GM23248 (cell line): ENCODE measurements around the gene CXCL5. TPM values are rescaled to one million over a fixed set of nuclear protein-coding genes. Genes with fewer than 3 reads are reported as not detected.
A peak's percentile ranks its signal among the peaks of the same experiment; 100 is the strongest.

Source experiments
- DNase-seq: peaks from one replicate; pipeline ENCODE4 v3.0.0-alpha.2; 2015
- H2AFZ ChIP-seq: fragments of 200-600 bp; sonication (generic); 2 replicates; pipeline ENCODE4 v1.6.1; 2016; ENCODE audit warnings: antibody characterized with exemption
- H3F3A ChIP-seq: fragments of 200-600 bp; sonication (generic); 2 replicates; pipeline ENCODE4 v1.6.1; 2016; ENCODE audit warnings: mild to moderate bottlenecking, antibody characterized with exemption, mixed run types; ENCODE audit not compliant: insufficient read depth
- H3K27ac ChIP-seq: fragments of 200-600 bp; sonication (generic); 2 replicates; pipeline ENCODE4 v1.5.1; 2016; ENCODE audit warnings: mild to moderate bottlenecking
- H3K27me3 ChIP-seq: fragments of 200-600 bp; sonication (generic); replicated peaks from 2 replicates; pipeline ENCODE4 v1.6.1; 2016; ENCODE audit warnings: mild to moderate bottlenecking; ENCODE audit not compliant: insufficient read depth
- H3K36me3 ChIP-seq: fragments of 200-600 bp; sonication (generic); 2 replicates; pipeline ENCODE4 v1.6.1; 2016; ENCODE audit warnings: low read depth, mild to moderate bottlenecking
- H3K4me1 ChIP-seq: fragments of 200-600 bp; sonication (generic); 2 replicates; pipeline ENCODE4 v1.6.1; 2016; ENCODE audit warnings: mild to moderate bottlenecking; ENCODE audit not compliant: insufficient read depth
- H3K4me2 ChIP-seq: fragments of 200-600 bp; sonication (generic); one replicate; pipeline ENCODE4 v1.6.1; 2016; ENCODE audit warnings: mild to moderate bottlenecking; ENCODE audit not compliant: unreplicated experiment
- H3K4me3 ChIP-seq: fragments of 200-600 bp; sonication (generic); 2 replicates; pipeline ENCODE4 v1.5.1; 2016; ENCODE audit warnings: mild to moderate bottlenecking
- H3K79me2 ChIP-seq: fragments of 200-600 bp; sonication (generic); 2 replicates; pipeline ENCODE4 v1.6.1; 2016; ENCODE audit warnings: mild to moderate bottlenecking; ENCODE audit not compliant: insufficient read depth
- H3K9ac ChIP-seq: fragments of 200-600 bp; sonication (generic); 2 replicates; pipeline ENCODE4 v1.6.1; 2016; ENCODE audit warnings: mild to moderate bottlenecking
- H3K9me2 ChIP-seq: fragments of 200-600 bp; sonication (generic); 2 replicates; pipeline ENCODE4 v1.6.1; 2016; ENCODE audit warnings: mixed run types, mild to moderate bottlenecking, moderate library complexity; ENCODE audit not compliant: insufficient read depth
- H3K9me3 ChIP-seq: fragments of 200-600 bp; sonication (generic); one replicate; pipeline ENCODE4 v1.6.1; 2017; ENCODE audit warnings: low read depth
- H4K20me1 ChIP-seq: fragments of 200-600 bp; sonication (generic); 2 replicates; pipeline ENCODE4 v1.6.0; 2016; ENCODE audit not compliant: insufficient read depth
- EZH2 ChIP-seq: fragments of 200-600 bp; sonication (generic); IDR thresholded peaks from 2 replicates; pipeline ENCODE4 v1.6.1; 2018; ENCODE audit warnings: antibody characterized with exemption, mild to moderate bottlenecking; ENCODE audit not compliant: insufficient read depth, poor library complexity, severe bottlenecking
- EZH2phosphoT487 ChIP-seq: fragments of 200-600 bp; sonication (generic); IDR thresholded peaks from 2 replicates; pipeline ENCODE4 v1.6.1; 2018; ENCODE audit warnings: antibody characterized with exemption, moderate library complexity, mild to moderate bottlenecking, low read depth; ENCODE audit not compliant: insufficient read depth
- WGBS, 2 experiments: methylation state at CpG; one replicate each; pipeline ENCODE4 v1.1.6; 2015 to 2017; ENCODE audit warnings: low lambda C conversion rate in 2 of 2, low coverage in 1 of 2; ENCODE audit errors: missing lambda C conversion rate in 2 of 2; 5-methylcytosine and 5-hydroxymethylcytosine counted together
- in situ Hi-C: fragments of 300-500 bp; cut with MboI; formaldehyde crosslinking; loops from 2 replicates; pipeline ENCODE4 v1.15.0; 2020
- polyA plus RNA-seq: library from polyadenylated mRNA; unstranded; fragments of >200 nt; fragmentation: Nextera tagmentation; extraction: Ambion mirVana; gene quantifications from 2 replicates; pipeline ENCODE4 v1.2.1, GENCODE V29; 2016
- total RNA-seq: library from RNA; depleted of rRNA; stranded (reverse); fragments of >200 nt; shearing (Covaris generic); gene quantifications from 2 replicates; pipeline ENCODE4 v1.2.3, GENCODE V29; 2014

Gene CXCL5
- total and polyA plus RNA-seq, 2 experiments from 2014 or later = not detected

- Histone ChIP-seq H3K4me3 (no peak overlapping the region), H4K20me1 (no peaks in the 10 kb centered on the region), H3K4me2 (no peak overlapping the region), H3K36me3 (no peaks in the 10 kb centered on the region), H3K27me3 (no peaks in the 10 kb centered on the region), H3K9me3 (no peaks in the 10 kb centered on the region), H3K27ac (no peak overlapping the region), H3K79me2 (no peaks in the 10 kb centered on the region), H3K9me2 (no peaks in the 10 kb centered on the region), H3F3A (no peaks in the 10 kb centered on the region), H3K9ac (no peak overlapping the region), H3K4me1 (no peaks in the 10 kb centered on the region), H2AFZ (no peak overlapping the region)
- no peak for TF ChIP-seq EZH2phosphoT487
- TF ChIP-seq EZH2 = no peak
- in situ Hi-C loops = no loop called here
- WGBS, 2 experiments = 0 to 11% methylated on average over 1 of the region's 1 CpG
- peak; percentile 25 for DNase-seq
Observed at GRCh38 chr4:74014332-74014731, 15.9 kb upstream of the CXCL5 start.

DNA sequence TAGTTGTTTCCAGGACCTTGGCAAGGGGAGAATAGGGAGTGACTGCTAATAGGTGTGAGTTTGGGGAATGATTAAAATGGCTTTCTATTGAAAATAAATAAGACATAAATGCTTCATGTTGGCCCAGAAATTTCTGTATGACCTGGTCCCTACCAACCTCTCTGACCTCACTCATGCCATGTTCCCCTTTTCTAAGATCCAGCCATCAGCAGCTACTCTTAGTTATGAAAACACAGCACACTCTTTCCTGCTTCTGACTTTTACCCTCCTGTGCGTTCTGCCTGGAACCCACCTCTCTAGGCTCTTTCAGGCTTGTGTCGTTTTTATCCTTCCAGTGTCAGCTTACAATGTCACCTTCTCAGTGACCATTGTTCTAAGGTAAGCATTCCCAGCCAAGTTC lies 14.8 kb upstream of the CXCL5 start:
- Histone ChIP-seq H3K9me3 (no peaks in the 10 kb centered on the region), H3K36me3 (no peaks in the 10 kb centered on the region), H3K4me1 (no peaks in the 10 kb centered on the region), H2AFZ (no peak overlapping the region), H3K79me2 (no peaks in the 10 kb centered on the region), H3K9ac (no peak overlapping the region), H3K9me2 (no peaks in the 10 kb centered on the region), H3K4me2 (no peak overlapping the region), H3K4me3 (no peak overlapping the region), H3K27ac (no peak overlapping the region), H3F3A (no peaks in the 10 kb centered on the region), H4K20me1 (no peaks in the 10 kb centered on the region), H3K27me3 (no peaks in the 10 kb centered on the region)
- in situ Hi-C loops = no loop called here
- TF ChIP-seq EZH2 (no peak), EZH2phosphoT487 (no peak)
- 84 to 86% methylated on average over 2 of the region's 2 CpGs for WGBS, 2 experiments
- no peak for DNase-seq

DNA sequence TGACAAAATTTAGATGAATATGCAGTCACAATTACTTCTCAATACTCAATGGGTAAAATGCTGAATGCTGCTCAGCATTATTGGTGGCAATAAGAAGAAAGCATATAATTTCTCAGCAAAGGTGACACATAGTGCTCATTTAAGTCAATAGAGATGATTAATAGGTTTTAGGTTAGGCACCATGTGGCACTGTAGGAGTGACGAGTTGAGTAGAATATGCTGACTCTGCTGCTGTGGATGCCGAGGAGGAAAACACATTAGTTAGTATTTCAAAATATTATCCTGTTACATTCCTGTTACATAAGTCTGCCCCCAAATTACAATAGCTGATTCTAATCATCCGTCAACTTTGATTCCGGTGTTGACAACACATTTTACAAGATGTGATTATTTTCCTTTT lies 13.7 kb upstream of the CXCL5 start:
- H3K4me1 ChIP-seq = no peaks in the 10 kb centered on the region
- H3K9me2 ChIP-seq = no peaks in the 10 kb centered on the region
- no peak for DNase-seq
- no peak overlapping the region for H3K4me3 ChIP-seq
- H3K36me3 ChIP-seq = no peaks in the 10 kb centered on the region
- no peak overlapping the region for H3K9ac ChIP-seq
- no peaks in the 10 kb centered on the region for H3K9me3 ChIP-seq
- in situ Hi-C loops = no loop called here
- H3K27me3 ChIP-seq = no peaks in the 10 kb centered on the region
- no peak overlapping the region for H2AFZ ChIP-seq
- H3F3A ChIP-seq = no peaks in the 10 kb centered on the region
- TF ChIP-seq EZH2phosphoT487 = no peak
- TF ChIP-seq EZH2 = no peak
- H3K79me2 ChIP-seq = no peaks in the 10 kb centered on the region
- no peaks in the 10 kb centered on the region for H4K20me1 ChIP-seq
- no peak overlapping the region for H3K4me2 ChIP-seq
- H3K27ac ChIP-seq = no peak overlapping the region
- WGBS, 2 experiments = 74% methylated on average over 4 of the region's 4 CpGs

- H3K9me3 ChIP-seq = no peaks in the 10 kb centered on the region
- DNase-seq = no peak
- no peaks in the 10 kb centered on the region for H3K79me2 ChIP-seq
- no peaks in the 10 kb centered on the region for H4K20me1 ChIP-seq
- in situ Hi-C loops = no loop called here
- H3K36me3 ChIP-seq = no peaks in the 10 kb centered on the region
- peaks cover 17% of the 10 kb centered on the region for H3K4me1 ChIP-seq
- no peak overlapping the region for H3K27ac ChIP-seq
- no peak overlapping the region for H3K4me3 ChIP-seq
- 93 to 94% methylated on average over 3 of the region's 3 CpGs for WGBS, 2 experiments
- no peaks in the 10 kb centered on the region for H3K9me2 ChIP-seq
- H3K4me2 ChIP-seq = no peak overlapping the region
- H3K9ac ChIP-seq = no peak overlapping the region
- no peak overlapping the region for H2AFZ ChIP-seq
- no peaks in the 10 kb centered on the region for H3K27me3 ChIP-seq
- TF ChIP-seq EZH2phosphoT487 (no peak), EZH2 (no peak)
- peaks cover 23% of the 10 kb centered on the region for H3F3A ChIP-seq
Observed at GRCh38 chr4:74009307-74009706, 10.8 kb upstream of the CXCL5 start.

DNA sequence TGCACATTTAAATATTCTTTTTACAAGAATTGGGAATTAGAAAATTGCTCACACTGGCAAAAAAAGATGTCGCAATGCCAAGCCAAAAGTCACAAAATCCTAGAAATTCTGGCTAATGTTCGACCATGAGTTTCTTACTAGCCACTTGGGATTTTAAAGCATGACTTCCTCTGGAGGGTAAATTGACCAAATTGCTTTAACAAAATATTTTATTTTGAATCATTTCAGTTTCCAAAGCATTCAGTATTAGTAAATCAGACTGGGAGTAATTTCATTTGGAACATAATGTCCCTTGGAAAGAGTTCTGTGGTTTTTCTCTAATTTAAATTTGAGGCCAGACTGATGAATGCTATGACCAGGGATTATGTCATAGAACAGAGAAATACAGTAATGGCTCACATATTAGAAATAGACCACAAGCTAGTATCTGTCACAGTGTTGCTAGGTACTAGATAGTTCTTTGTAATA lies 7.6 kb upstream of the CXCL5 start:
- Histone ChIP-seq H3K27me3 (no peaks in the 10 kb centered on the region), H3K27ac (peak overlapping the region; percentile 49), H4K20me1 (no peaks in the 10 kb centered on the region), H3K4me1 (peaks cover 17% of the 10 kb centered on the region), H3F3A (peaks cover 23% of the 10 kb centered on the region), H3K9me2 (no peaks in the 10 kb centered on the region), H3K9me3 (no peaks in the 10 kb centered on the region), H2AFZ (no peak overlapping the region), H3K4me3 (peak overlapping the region; percentile 13; the same call in 1 of the 2 replicates), H3K4me2 (peak overlapping the region; percentile 52), H3K79me2 (no peaks in the 10 kb centered on the region), H3K36me3 (no peaks in the 10 kb centered on the region), H3K9ac (0 out of 2 replicates have a peak overlapping the region, but pooled peaks have one; percentile 1)
- TF ChIP-seq EZH2 (no peak), EZH2phosphoT487 (no peak)
- DNase-seq = peak; percentile 80
- in situ Hi-C loops = no loop called here
- 1 to 2% methylated on average over 2 of the region's 2 CpGs for WGBS, 2 experiments
